A549 (cell line): Measurements from ENCODE around the gene MCOLN2. TPM values are rescaled to one million over a fixed set of nuclear protein-coding genes. Genes with fewer than 3 reads are reported as not detected.

Experiments
- ATAC-seq, 2 experiments: fragments of 200-7000 bp in 1 of 2; fragments of >200 bp in 1 of 2; cut with Nextera tagmentation in 1 of 2; cut with Tn5 transposase in 1 of 2; 3 replicates each; pipeline versions ENCODE4 v1.8.0 to v1.9.1; 2018 to 2020; ENCODE audit warnings: mild to moderate bottlenecking in 1 of 2, moderate library complexity in 1 of 2
- CTCF ChIA-PET: fragments of 300-600 bp; sonication (Branson Sonifier 250); formaldehyde crosslinking; extraction: SDS; loops from one replicate; lab custom pipeline; 2021; ENCODE audit warnings: antibody characterized with exemption, inconsistent platforms; lab: Yijun Ruan, JAX
- POLR2A ChIA-PET: fragments of 350-600 bp; formaldehyde crosslinking; extraction: SDS; loops from one replicate; lab custom pipeline; 2021; ENCODE audit warnings: antibody characterized with exemption, inconsistent platforms; lab: Yijun Ruan, JAX
- DNase-seq, 2 experiments: peaks; one replicate each; pipeline versions ENCODE4 v3.0.0 to v3.0.0-alpha.2; 2011 to 2016; ENCODE audit warnings: low read depth in 1 of 2, low spot score in 1 of 2
- FAIRE-seq: peaks from 2 replicates; lab custom pipeline; 2011; peaks lifted over from hg19 to GRCh38; lab: Jason Lieb, UNC
- H3K27ac ChIP-seq, 2 experiments: fragments of >200 bp; sonication (Bioruptor Twin); formaldehyde crosslinking; 3 replicates each; pipeline ENCODE4 v1.5.1; 2016 to 2017
- H3K4me1 ChIP-seq: fragments of >200 bp; sonication (Bioruptor Twin); formaldehyde crosslinking; 3 replicates; pipeline ENCODE4 v1.6.1; 2016
- H3K4me2 ChIP-seq: fragments of >200 bp; sonication (Bioruptor Twin); formaldehyde crosslinking; 3 replicates; pipeline ENCODE4 v1.6.1; 2016
- H3K4me3 ChIP-seq: fragments of >200 bp; sonication (Bioruptor Twin); formaldehyde crosslinking; 3 replicates; pipeline ENCODE4 v1.5.1; 2016
- H3K9me3 ChIP-seq: fragments of >200 bp; sonication (Bioruptor Twin); formaldehyde crosslinking; 3 replicates; pipeline ENCODE4 v1.6.1; 2016
- CEBPB ChIP-seq, 2 experiments: fragments of >200 bp in 1 of 2; sonication (Bioruptor Twin) in 1 of 2; formaldehyde crosslinking in 1 of 2; IDR thresholded peaks; 2 replicates each; pipeline ENCODE4 v1.6.1; 2012 to 2016
- CHD2 ChIP-seq: fragments of 150-350 bp; IDR thresholded peaks from 2 replicates; pipeline ENCODE4 v1.6.1; 2014; ENCODE audit warnings: low read length; ENCODE audit not compliant: partially characterized antibody
- EHF ChIP-seq: fragments of 250-450 bp; sonication (Bioruptor Pico); IDR thresholded peaks from 2 replicates; pipeline ENCODE4 v1.5.0; 2020; ENCODE audit warnings: mild to moderate bottlenecking
- ELK1 ChIP-seq: fragments of 150-350 bp; IDR thresholded peaks from 2 replicates; pipeline ENCODE4 v1.6.1; 2014; ENCODE audit warnings: low read depth, mild to moderate bottlenecking, low read length
- ESRRA ChIP-seq: fragments of 150-350 bp; IDR thresholded peaks from 2 replicates; pipeline ENCODE4 v1.6.1; 2014; ENCODE audit warnings: mild to moderate bottlenecking, low read length, borderline replicate concordance
- FOXS1 ChIP-seq: fragments of 250-450 bp; sonication (Bioruptor Pico); IDR thresholded peaks from 2 replicates; pipeline ENCODE4 v1.5.0; 2020; ENCODE audit warnings: mild to moderate bottlenecking, moderate library complexity
- KDM1A ChIP-seq: fragments of 200-600 bp; sonication (generic); IDR thresholded peaks from 2 replicates; pipeline ENCODE4 v1.6.1; 2016; ENCODE audit warnings: low read depth, mild to moderate bottlenecking
- MYC ChIP-seq: IDR thresholded peaks from 2 replicates; pipeline ENCODE4 v1.6.1; 2012; ENCODE audit warnings: mild to moderate bottlenecking, inconsistent platforms, low read length, improper control_type of control experiment, borderline replicate concordance
- NPAS2 ChIP-seq: fragments of 250-450 bp; sonication (Bioruptor Pico); IDR thresholded peaks from 2 replicates; pipeline ENCODE4 v1.8.0; 2022; ENCODE audit warnings: mild to moderate bottlenecking, moderate library complexity, borderline replicate concordance
- PHF8 ChIP-seq: fragments of 200-600 bp; sonication (generic); IDR thresholded peaks from 2 replicates; pipeline ENCODE4 v1.6.1; 2016; ENCODE audit warnings: low read depth, mild to moderate bottlenecking, antibody characterized with exemption, moderate library complexity, borderline replicate concordance
- RNF2 ChIP-seq: fragments of 200-600 bp; sonication (generic); IDR thresholded peaks from 2 replicates; pipeline ENCODE4 v1.6.1; 2016; ENCODE audit warnings: low read depth, mild to moderate bottlenecking, antibody characterized with exemption, moderate library complexity, borderline replicate concordance
- TFCP2L1 ChIP-seq: fragments of 250-450 bp; sonication (Bioruptor Pico); IDR thresholded peaks from 2 replicates; pipeline ENCODE4 v1.5.0; 2021; ENCODE audit warnings: mild to moderate bottlenecking
- TP53 ChIP-seq: fragments of 250-450 bp; sonication (Bioruptor Pico); IDR thresholded peaks from 2 replicates; pipeline ENCODE4 v1.5.0; 2021; ENCODE audit warnings: mild to moderate bottlenecking, moderate library complexity
- WGBS: methylation state at CpG from one replicate; pipeline ENCODE4 v1.1.6; 2017; ENCODE audit errors: missing lambda C conversion rate; 5-methylcytosine and 5-hydroxymethylcytosine counted together
- polyA minus RNA-seq: library from RNA; depleted of rRNA, polyadenylated mRNA; stranded (reverse); fragments of >200 nt; gene quantifications from 2 replicates; pipeline ENCODE4 v1.2.3, GENCODE V29; 2011; rRNA and poly(A)+ RNA removed
- polyA plus RNA-seq, 4 experiments: library from polyadenylated mRNA; depleted of rRNA in 3 of 4; stranded (reverse); fragments of >200 nt; fragmentation: RNase III in 1 of 4; extraction: RNeasy Plus Mini Kit Qiagen cat#74134 plus additional on column Dnase treatment in 1 of 4; gene quantifications; 2 replicates in 3 of 4; 3 replicates in 1 of 4; pipeline ENCODE4 v1.2.3, GENCODE V29; 2011 to 2017
- TF ChIP-seq, protein P1 (sequence below): IDR thresholded peaks from 2 replicates; pipeline ENCODE4 v1.6.1; 2012
- TF ChIP-seq, protein P2 (sequence below): IDR thresholded peaks from 2 replicates; pipeline ENCODE4 v1.6.1; 2012
- TF ChIP-seq, protein P3 (sequence below): fragments of >200 bp; sonication (Bioruptor Twin); formaldehyde crosslinking; IDR thresholded peaks from 3 replicates; pipeline ENCODE4 v1.6.1; 2016
- TF ChIP-seq, protein P4 (sequence below): fragments of 250-450 bp; sonication (Bioruptor Pico); IDR thresholded peaks from 2 replicates; pipeline ENCODE4 v1.5.0; 2021; ENCODE audit warnings: mild to moderate bottlenecking, moderate library complexity, borderline replicate concordance

The MCOLN2 gene
- polyA plus RNA-seq (2011; rRNA removed) (4.4 and 4.6 TPM in 2 replicates), polyA plus RNA-seq (2017; fragmentation: RNase III; extraction: RNeasy Plus Mini Kit Qiagen cat#74134 plus additional on column Dnase treatment) (2.0 to 3.1 TPM (median 2.5 TPM) in 3 replicates), polyA minus RNA-seq (0.79 and 1.4 TPM in 2 replicates)
- 0.81 and 1.1 TPM in 2 replicates for polyA plus RNA-seq (2012; cell fraction: cytosol; rRNA removed)
- 1.9 and 2.7 TPM in 2 replicates for polyA plus RNA-seq (2012; cell fraction: nucleus; rRNA removed)

DNA sequence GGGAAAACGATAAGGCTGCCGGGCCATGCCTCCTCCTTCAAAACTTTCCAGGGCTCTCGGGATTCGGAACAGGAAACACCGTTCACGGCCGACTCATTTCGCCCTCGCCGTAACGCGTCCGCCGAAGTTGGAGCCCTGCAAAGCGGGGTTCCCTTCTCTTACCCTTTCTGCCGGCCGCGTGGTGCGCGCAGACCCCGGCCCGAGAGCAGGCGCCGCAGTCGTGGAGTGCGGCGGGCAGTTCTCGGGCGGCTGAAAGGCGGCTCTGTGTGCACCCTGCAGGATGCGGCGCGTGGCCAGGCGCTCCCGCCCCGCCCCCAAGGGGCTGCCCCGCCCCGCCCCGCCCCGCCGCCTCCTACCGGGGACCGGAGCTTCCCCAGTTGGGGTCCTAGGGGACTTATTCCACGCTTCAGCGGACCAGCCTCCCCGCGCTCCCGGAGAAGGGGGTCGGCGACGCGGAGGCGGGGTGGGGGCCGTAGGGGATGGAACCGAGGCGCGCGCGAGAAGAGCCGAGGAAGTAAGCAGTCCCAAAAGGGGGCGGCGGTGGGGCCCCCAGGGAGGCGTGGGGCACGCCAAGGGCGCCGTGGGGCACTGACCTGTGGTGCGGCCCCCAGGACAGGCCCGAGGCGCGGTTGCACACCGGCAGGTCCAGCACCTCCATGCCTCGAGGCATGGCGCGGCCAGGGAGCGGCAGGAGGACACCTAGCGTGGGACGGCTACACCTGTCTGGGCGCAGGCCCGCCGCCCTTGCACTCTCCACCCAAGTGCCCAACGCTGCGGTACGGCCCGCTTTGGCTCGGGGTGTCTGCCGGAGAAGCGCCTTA lies at the start of gene MCOLN2:
TSS of gene MCOLN2 (minus strand) at position 268 of the 821 bp plus-strand sequence. CDS start at position 27, 241 bp downstream.
- FAIRE-seq = no peak
- ChIA-PET POLR2A (interaction anchor here (0.6 to 1.1 kb wide), 3 partner anchors 52 to 1439 kb away, joined by 3 to 6 read pairs (median 4); no protein-coding TSS in a partner anchor), CTCF (interaction anchor here (1.0 kb wide), 2 partner anchors 39 to 52 kb away, joined by 3 to 4 read pairs; no protein-coding TSS in a partner anchor)
- Histone ChIP-seq H3K9me3 (no peaks in the 10 kb centered on the region), H3K4me1 (0 out of 3 replicates have a peak, but pooled peaks cover 4% of the 10 kb centered on the region), H3K27ac (peak within 1 kb of the TSS; percentile 69 to 79; a peak in 5 of 6 replicates), H3K4me2 (peak within 1 kb of the TSS; percentile 99), H3K4me3 (peak within 1 kb of the TSS; percentile 93)
- ATAC-seq = peak; percentile 96 to 98
- WGBS = 3% methylated on average over 29 of the region's 87 CpGs
- peak; percentile 24 to 57 for DNase-seq
- TF ChIP-seq, protein P1, sequence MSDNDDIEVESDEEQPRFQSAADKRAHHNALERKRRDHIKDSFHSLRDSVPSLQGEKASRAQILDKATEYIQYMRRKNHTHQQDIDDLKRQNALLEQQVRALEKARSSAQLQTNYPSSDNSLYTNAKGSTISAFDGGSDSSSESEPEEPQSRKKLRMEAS = peak; percentile 49
- TF ChIP-seq TP53 (CRISPR knock-in tag) (no peak), ESRRA (no peak)

DNA sequence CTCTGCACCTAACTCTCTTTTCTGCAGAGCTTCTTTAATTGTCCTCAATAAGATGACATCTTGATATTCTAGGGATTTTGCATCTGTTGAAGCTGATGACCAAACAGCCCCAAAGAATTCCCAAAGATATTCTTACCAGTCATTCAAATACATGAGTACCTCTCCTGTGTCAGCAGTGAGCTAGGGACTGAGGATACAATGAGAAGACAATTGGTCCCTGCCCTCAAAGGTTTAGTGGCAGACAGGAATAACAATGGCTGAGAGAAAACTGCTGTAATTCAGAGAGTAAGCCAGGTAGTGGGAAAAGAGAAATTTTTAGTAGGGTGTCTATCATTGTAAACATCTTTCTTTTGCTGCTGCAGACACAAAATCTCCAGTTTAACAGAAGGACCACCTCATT lies 45.5 kb upstream of the MCOLN2 start:
- Histone ChIP-seq H3K9me3 (no peaks in the 10 kb centered on the region), H3K4me3 (no peak overlapping the region), H3K4me1 (no peaks in the 10 kb centered on the region), H3K4me2 (no peak overlapping the region), H3K27ac (no peak overlapping the region)
- ATAC-seq (no peak), DNase-seq (no peak), FAIRE-seq (no peak)
- no peak for TF ChIP-seq RNF2
- TF ChIP-seq, protein P2, sequence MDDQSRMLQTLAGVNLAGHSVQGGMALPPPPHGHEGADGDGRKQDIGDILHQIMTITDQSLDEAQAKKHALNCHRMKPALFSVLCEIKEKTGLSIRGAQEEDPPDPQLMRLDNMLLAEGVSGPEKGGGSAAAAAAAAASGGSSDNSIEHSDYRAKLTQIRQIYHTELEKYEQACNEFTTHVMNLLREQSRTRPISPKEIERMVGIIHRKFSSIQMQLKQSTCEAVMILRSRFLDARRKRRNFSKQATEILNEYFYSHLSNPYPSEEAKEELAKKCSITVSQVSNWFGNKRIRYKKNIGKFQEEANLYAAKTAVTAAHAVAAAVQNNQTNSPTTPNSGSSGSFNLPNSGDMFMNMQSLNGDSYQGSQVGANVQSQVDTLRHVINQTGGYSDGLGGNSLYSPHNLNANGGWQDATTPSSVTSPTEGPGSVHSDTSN = no peak
- TF ChIP-seq ELK1 = no peak
- TF ChIP-seq CEBPB (IDR thresholded peaks at IDR 0.05) = no peak
- POLR2A ChIA-PET = no interaction called here
- CTCF ChIA-PET = interaction anchor here (0.6 to 1.9 kb wide), 3 partner anchors 97 to 212 kb away, joined by 3 to 6 read pairs (median 3); no protein-coding TSS in a partner anchor

- Histone ChIP-seq H3K4me2 (no peak overlapping the region), H3K4me3 (no peak overlapping the region), H3K9me3 (no peaks in the 10 kb centered on the region), H3K4me1 (no peaks in the 10 kb centered on the region), H3K27ac (no peak overlapping the region)
- POLR2A ChIA-PET = no interaction called here
- TF ChIP-seq MYC = no peak
- TF ChIP-seq TFCP2L1 (CRISPR knock-in tag) = no peak
- no peak for TF ChIP-seq EHF (CRISPR knock-in tag)
- TF ChIP-seq FOXS1 (CRISPR knock-in tag) = no peak
- TF ChIP-seq CHD2 = no peak
- TF ChIP-seq, protein P3, sequence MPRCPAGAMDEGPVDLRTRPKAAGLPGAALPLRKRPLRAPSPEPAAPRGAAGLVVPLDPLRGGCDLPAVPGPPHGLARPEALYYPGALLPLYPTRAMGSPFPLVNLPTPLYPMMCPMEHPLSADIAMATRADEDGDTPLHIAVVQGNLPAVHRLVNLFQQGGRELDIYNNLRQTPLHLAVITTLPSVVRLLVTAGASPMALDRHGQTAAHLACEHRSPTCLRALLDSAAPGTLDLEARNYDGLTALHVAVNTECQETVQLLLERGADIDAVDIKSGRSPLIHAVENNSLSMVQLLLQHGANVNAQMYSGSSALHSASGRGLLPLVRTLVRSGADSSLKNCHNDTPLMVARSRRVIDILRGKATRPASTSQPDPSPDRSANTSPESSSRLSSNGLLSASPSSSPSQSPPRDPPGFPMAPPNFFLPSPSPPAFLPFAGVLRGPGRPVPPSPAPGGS = no peak
- no peak for TF ChIP-seq NPAS2 (CRISPR knock-in tag)
- TF ChIP-seq, protein P4, sequence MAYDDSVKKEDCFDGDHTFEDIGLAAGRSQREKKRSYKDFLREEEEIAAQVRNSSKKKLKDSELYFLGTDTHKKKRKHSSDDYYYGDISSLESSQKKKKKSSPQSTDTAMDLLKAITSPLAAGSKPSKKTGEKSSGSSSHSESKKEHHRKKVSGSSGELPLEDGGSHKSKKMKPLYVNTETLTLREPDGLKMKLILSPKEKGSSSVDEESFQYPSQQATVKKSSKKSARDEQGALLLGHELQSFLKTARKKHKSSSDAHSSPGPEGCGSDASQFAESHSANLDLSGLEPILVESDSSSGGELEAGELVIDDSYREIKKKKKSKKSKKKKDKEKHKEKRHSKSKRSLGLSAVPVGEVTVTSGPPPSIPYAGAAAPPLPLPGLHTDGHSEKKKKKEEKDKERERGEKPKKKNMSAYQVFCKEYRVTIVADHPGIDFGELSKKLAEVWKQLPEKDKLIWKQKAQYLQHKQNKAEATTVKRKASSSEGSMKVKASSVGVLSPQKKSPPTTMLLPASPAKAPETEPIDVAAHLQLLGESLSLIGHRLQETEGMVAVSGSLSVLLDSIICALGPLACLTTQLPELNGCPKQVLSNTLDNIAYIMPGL (CRISPR knock-in tag) = no peak
- TF ChIP-seq, protein P1 = no peak
- no peak for TF ChIP-seq KDM1A
- no peak for TF ChIP-seq PHF8
- FAIRE-seq (no peak), ATAC-seq (no peak), DNase-seq (no peak)
- 79% methylated on average over 5 of the region's 5 CpGs for WGBS
- CTCF ChIA-PET = interaction anchor here (1.5 to 1.9 kb wide), 3 partner anchors 26 to 213 kb away, joined by 3 to 6 read pairs (median 3); no protein-coding TSS in a partner anchor
Measured at GRCh38 chr1:85041793-85042192, 44.9 kb upstream of the MCOLN2 start.
